Vagina (tissue), 2 donors: Measurements from ENCODE around the gene ZSCAN26.

Experiments
- CTCF ChIP-seq, 3 experiments: fragments of 450-650 bp in 2 of 3; fragments of 200-600 bp in 1 of 3; sonication (generic) in 1 of 3; IDR thresholded peaks; one replicate each; pipeline ENCODE4 v1.5.1; 2017 to 2019; ENCODE audit warnings: antibody characterized with exemption in 3 of 3, mild to moderate bottlenecking in 2 of 3, moderate library complexity in 2 of 3
- POLR2A ChIP-seq, 2 donors: fragments of 450-650 bp; IDR thresholded peaks; one replicate each; pipeline ENCODE4 v1.6.1; 2017; ENCODE audit warnings: antibody characterized with exemption in 2 of 2, mild to moderate bottlenecking in 2 of 2, moderate library complexity in 2 of 2

GRCh38 chr6:28224131-28225055 lies 42.5 kb upstream of the ZSCAN26 start:
- TF ChIP-seq CTCF (IDR thresholded peaks at IDR 0.05), result no peak
- no peak for TF ChIP-seq POLR2A (IDR thresholded peaks at IDR 0.05)
